Fibroblast of villous mesenchyme (primary cell): ENCODE data around the gene CCDC6. TPM values are rescaled to one million over a fixed set of nuclear protein-coding genes. Genes with fewer than 3 reads are reported as not detected.

Experiments used
- DNase-seq: peaks from one replicate; pipeline ENCODE4 v3.0.0-alpha.2; 2010; ENCODE audit warnings: low read depth
- H3K4me3 ChIP-seq: 2 replicates; pipeline ENCODE4 v1.5.1; 2011; ENCODE audit warnings: low read depth, mild to moderate bottlenecking, low read length
- CTCF ChIP-seq: IDR thresholded peaks from 2 replicates; pipeline ENCODE4 v1.5.1; 2012; ENCODE audit warnings: low read depth, mild to moderate bottlenecking, low read length; ENCODE audit not compliant: insufficient read depth
- total RNA-seq: library from RNA; depleted of rRNA; stranded (reverse); fragments of >200 nt; gene quantifications from 2 replicates; pipeline ENCODE4 v1.2.3, GENCODE V29; 2012

Gene CCDC6
- total RNA-seq, 1 donor: 52.2 TPM

GRCh38 chr10:59917922-59918321 is 11.6 kb upstream of the CCDC6 start:
- no peak overlapping the region for H3K4me3 ChIP-seq
- DNase-seq: no peak
- no peak for TF ChIP-seq CTCF

GRCh38 chr10:59913547-59914237 is 7.3 kb upstream of the CCDC6 start:
- TF ChIP-seq CTCF: no peak
- DNase-seq: no peak
- no peak overlapping the region for H3K4me3 ChIP-seq

- DNase-seq: peak; percentile 27
- no peak for TF ChIP-seq CTCF
- H3K4me3 ChIP-seq: no peak overlapping the region
Observed at GRCh38 chr10:59910867-59911266, 4.5 kb upstream of the CCDC6 start.

GRCh38 chr10:59909815-59910214 is 3.5 kb upstream of the CCDC6 start:
- H3K4me3 ChIP-seq: no peak overlapping the region
- no peak for DNase-seq
- TF ChIP-seq CTCF: no peak

- H3K4me3 ChIP-seq: no peak overlapping the region
- no peak for DNase-seq
- no peak for TF ChIP-seq CTCF
Observed at GRCh38 chr10:59908808-59909143, 2.4 kb upstream of the CCDC6 start.

- DNase-seq: peak; percentile 85
- H3K4me3 ChIP-seq: peak overlapping the region; percentile 59
- TF ChIP-seq CTCF: no peak
Observed at GRCh38 chr10:59907918-59908807, 1.8 kb upstream of the CCDC6 start.
